Measurements from ENCODE around the gene KMO. TPM values are rescaled to one million over a fixed set of nuclear protein-coding genes. Genes with fewer than 3 reads are reported as not detected.
A peak's percentile ranks its signal among the peaks of the same experiment; 100 is the strongest.

Gene KMO
- total RNA-seq, 1 donor from 2014 or later = 0.50 TPM

DNA sequence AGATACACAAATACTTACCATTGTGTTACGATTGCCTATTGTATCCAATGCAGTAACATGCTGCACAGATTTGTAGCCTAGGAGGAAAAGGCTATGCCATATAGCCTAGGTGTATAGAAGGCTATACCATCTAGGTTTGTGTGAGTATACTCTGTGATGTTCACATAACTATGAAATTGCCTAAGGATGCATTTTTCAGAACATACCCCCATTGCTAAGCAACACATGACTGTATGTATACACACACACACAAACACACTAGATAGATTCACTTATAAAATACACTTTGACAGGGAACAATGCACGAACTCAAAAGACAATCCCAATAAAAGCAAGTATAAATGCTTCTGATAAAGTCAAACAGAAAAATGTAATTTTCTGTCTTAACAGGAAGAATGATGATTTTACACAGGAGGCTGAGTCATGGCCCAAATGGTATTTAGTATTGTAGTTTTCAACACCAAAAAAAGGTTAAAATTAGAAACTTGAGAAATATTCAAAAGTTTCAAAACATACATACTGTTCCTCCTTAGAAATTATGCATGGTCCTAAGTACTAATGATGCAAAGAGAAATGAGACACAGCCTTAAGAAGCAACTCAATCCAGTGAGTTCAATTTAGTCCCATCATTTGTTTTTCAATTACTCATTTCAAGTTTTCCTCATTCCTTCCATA is 24.9 kb upstream of the KMO start:
- DNase-seq (ENCODE audit: low read depth) (peak; percentile 12), FAIRE-seq (no peak)
- Histone ChIP-seq H3K4me2 (ENCODE audit: low read length) (no peak overlapping the region), H3K36me3 (ENCODE audit: insufficient read depth, low read length) (peaks cover 43% of the 10 kb centered on the region), H3K9me3 (ENCODE audit: insufficient read depth, low read depth, low read length) (no peaks in the 10 kb centered on the region), H3K4me1 (ENCODE audit: insufficient read depth, low read length) (peaks cover 4% of the 10 kb centered on the region), H3K27me3 (ENCODE audit: insufficient read depth, low read length) (no peaks in the 10 kb centered on the region), H3K9ac (ENCODE audit: low read length) (no peak overlapping the region), H3K27ac (ENCODE audit: low read depth, low read length) (no peak overlapping the region), H2AFZ (ENCODE audit: low read depth, low read length) (no peak overlapping the region), H3K4me3 (ENCODE audit: insufficient read depth, low read depth, low read length) (no peak overlapping the region), H3K79me2 (ENCODE audit: insufficient read depth, low read length) (no peaks in the 10 kb centered on the region), H4K20me1 (ENCODE audit: insufficient read depth, low read length) (no peaks in the 10 kb centered on the region)
- peaks cover 11% of the 10 kb centered on the region for H3K36me3 Mint-ChIP-seq (ENCODE audit: low read depth, unreplicated experiment)
- no peak overlapping the region for H3K27ac Mint-ChIP-seq (ENCODE audit: unreplicated experiment)
- H3K4me3 Mint-ChIP-seq (ENCODE audit: unreplicated experiment) = no peak overlapping the region
- no peaks in the 10 kb centered on the region for H3K27me3 Mint-ChIP-seq (ENCODE audit: low read depth, unreplicated experiment)
- H3K9me3 Mint-ChIP-seq (ENCODE audit: unreplicated experiment) = no peaks in the 10 kb centered on the region
- peaks cover 3% of the 10 kb centered on the region for H3K4me1 Mint-ChIP-seq (ENCODE audit: low read depth, unreplicated experiment)
- TF ChIP-seq EZH2 (IDR thresholded peaks at IDR 0.05; ENCODE audit: insufficient read depth, low read length) = no peak
- TF ChIP-seq, protein P1, sequence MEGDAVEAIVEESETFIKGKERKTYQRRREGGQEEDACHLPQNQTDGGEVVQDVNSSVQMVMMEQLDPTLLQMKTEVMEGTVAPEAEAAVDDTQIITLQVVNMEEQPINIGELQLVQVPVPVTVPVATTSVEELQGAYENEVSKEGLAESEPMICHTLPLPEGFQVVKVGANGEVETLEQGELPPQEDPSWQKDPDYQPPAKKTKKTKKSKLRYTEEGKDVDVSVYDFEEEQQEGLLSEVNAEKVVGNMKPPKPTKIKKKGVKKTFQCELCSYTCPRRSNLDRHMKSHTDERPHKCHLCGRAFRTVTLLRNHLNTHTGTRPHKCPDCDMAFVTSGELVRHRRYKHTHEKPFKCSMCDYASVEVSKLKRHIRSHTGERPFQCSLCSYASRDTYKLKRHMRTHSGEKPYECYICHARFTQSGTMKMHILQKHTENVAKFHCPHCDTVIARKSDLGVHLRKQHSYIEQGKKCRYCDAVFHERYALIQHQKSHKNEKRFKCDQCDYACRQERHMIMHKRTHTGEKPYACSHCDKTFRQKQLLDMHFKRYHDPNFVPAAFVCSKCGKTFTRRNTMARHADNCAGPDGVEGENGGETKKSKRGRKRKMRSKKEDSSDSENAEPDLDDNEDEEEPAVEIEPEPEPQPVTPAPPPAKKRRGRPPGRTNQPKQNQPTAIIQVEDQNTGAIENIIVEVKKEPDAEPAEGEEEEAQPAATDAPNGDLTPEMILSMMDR (IDR thresholded peaks at IDR 0.05; ENCODE audit: insufficient read depth, low read depth, low read length) = no peak

DNA sequence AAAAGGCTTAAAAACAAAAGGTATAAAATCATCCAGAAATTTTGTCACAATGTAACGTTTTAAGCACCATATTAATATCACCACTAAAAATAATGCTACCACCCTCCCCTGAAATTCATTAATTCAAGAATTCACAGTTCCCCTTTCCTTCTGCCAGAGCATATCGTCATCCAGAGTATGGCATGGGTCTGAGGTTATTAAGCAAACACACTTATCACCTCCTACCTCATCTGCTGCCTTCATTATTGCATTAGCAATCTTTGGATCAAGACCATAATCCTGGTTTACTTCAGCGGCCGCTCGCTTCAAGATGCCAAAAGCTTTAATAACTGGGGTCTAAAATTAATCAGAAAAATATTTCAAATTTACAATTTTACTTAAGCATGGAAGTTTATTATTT is 18.8 kb upstream of the KMO start:
- Histone ChIP-seq H3K9ac (ENCODE audit: low read length) (no peak overlapping the region), H4K20me1 (ENCODE audit: insufficient read depth, low read length) (peaks cover 9% of the 10 kb centered on the region), H3K36me3 (ENCODE audit: insufficient read depth, low read length) (peaks cover 21% of the 10 kb centered on the region), H3K4me1 (ENCODE audit: insufficient read depth, low read length) (no peaks in the 10 kb centered on the region), H3K27ac (ENCODE audit: low read depth, low read length) (no peak overlapping the region), H3K4me2 (ENCODE audit: low read length) (no peak overlapping the region), H3K9me3 (ENCODE audit: insufficient read depth, low read depth, low read length) (no peaks in the 10 kb centered on the region), H3K27me3 (ENCODE audit: insufficient read depth, low read length) (no peaks in the 10 kb centered on the region), H3K79me2 (ENCODE audit: insufficient read depth, low read length) (peaks cover 49% of the 10 kb centered on the region), H3K4me3 (ENCODE audit: insufficient read depth, low read depth, low read length) (no peak overlapping the region), H2AFZ (ENCODE audit: low read depth, low read length) (no peak overlapping the region)
- FAIRE-seq (no peak), DNase-seq (ENCODE audit: low read depth) (no peak)
- TF ChIP-seq, protein P1 (IDR thresholded peaks at IDR 0.05; ENCODE audit: insufficient read depth, low read depth, low read length) = no peak
- no peak for TF ChIP-seq EZH2 (IDR thresholded peaks at IDR 0.05; ENCODE audit: insufficient read depth, low read length)
- Mint-ChIP-seq H3K9me3 (ENCODE audit: unreplicated experiment) (no peaks in the 10 kb centered on the region), H3K36me3 (ENCODE audit: low read depth, unreplicated experiment) (peaks cover 5% of the 10 kb centered on the region), H3K27me3 (ENCODE audit: low read depth, unreplicated experiment) (no peaks in the 10 kb centered on the region), H3K4me1 (ENCODE audit: low read depth, unreplicated experiment) (peaks cover 8% of the 10 kb centered on the region), H3K4me3 (ENCODE audit: unreplicated experiment) (no peak overlapping the region), H3K27ac (ENCODE audit: unreplicated experiment) (no peak overlapping the region)

All from astrocyte (in vitro differentiated cells and primary cell).